Type B pancreatic cell (in vitro differentiated cells): ENCODE data around the gene PIGZ. TPM values are rescaled to one million over a fixed set of nuclear protein-coding genes. Genes with fewer than 3 reads are reported as not detected.

Source experiments
- DNase-seq: peaks from one replicate; pipeline ENCODE4 v3.0.0; 2021; ENCODE audit warnings: mixed read lengths; ENCODE audit not compliant: unreplicated experiment; ENCODE audit errors: extremely low spot score
- H3K27ac Mint-ChIP-seq: 2 replicates; pipeline ENCODE4 v1.8.0; 2021; ENCODE audit warnings: mild to moderate bottlenecking, mixed read lengths
- H3K27me3 Mint-ChIP-seq: 2 replicates; pipeline ENCODE4 v1.8.0; 2021; ENCODE audit warnings: mixed read lengths
- H3K36me3 Mint-ChIP-seq: 2 replicates; pipeline ENCODE4 v1.8.0; 2021; ENCODE audit warnings: mixed read lengths
- H3K4me1 Mint-ChIP-seq: one replicate; pipeline ENCODE4 v1.8.0; 2021; ENCODE audit warnings: mixed read lengths; ENCODE audit not compliant: unreplicated experiment
- H3K4me3 Mint-ChIP-seq: 2 replicates; pipeline ENCODE4 v1.8.0; 2021; ENCODE audit warnings: mild to moderate bottlenecking, mixed read lengths
- H3K9me3 Mint-ChIP-seq: 2 replicates; pipeline ENCODE4 v1.8.0; 2021; ENCODE audit warnings: mixed read lengths
- total RNA-seq: library from RNA; stranded (reverse); gene quantifications from 2 replicates; pipeline ENCODE4 v1.2.1, GENCODE V29; 2021; ENCODE audit warnings: low replicate concordance
- TF ChIP-seq, protein P1 (sequence below): fragments of 200-600 bp; sonication (generic); conservative IDR thresholded peaks from 2 replicates; pipeline ENCODE4 v1.5.0; 2021; ENCODE audit warnings: antibody characterized with exemption, mild to moderate bottlenecking

The PIGZ gene
- total RNA-seq, 1 donor from 2014 or later = 2.0 TPM

DNA sequence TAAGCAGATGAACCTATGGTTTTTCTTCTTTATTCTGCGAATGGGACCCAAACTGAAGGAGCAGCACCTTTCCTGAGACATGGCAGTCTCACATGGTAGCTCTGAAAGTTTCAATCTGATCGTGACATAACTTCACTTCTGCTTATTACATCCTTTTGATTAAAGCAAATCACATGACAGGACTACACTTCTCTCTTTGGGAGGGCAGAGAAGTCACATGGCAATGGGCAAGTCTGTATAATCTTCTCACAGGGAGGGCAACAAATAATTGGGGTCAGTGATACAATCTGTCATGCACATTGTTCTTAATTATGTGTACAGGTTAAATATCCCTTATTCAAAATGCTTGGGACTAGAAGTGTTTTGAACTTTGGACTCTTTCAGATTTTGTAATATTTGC lies 47.9 kb downstream of the PIGZ start:
- no peak for DNase-seq
- TF ChIP-seq, protein P1, sequence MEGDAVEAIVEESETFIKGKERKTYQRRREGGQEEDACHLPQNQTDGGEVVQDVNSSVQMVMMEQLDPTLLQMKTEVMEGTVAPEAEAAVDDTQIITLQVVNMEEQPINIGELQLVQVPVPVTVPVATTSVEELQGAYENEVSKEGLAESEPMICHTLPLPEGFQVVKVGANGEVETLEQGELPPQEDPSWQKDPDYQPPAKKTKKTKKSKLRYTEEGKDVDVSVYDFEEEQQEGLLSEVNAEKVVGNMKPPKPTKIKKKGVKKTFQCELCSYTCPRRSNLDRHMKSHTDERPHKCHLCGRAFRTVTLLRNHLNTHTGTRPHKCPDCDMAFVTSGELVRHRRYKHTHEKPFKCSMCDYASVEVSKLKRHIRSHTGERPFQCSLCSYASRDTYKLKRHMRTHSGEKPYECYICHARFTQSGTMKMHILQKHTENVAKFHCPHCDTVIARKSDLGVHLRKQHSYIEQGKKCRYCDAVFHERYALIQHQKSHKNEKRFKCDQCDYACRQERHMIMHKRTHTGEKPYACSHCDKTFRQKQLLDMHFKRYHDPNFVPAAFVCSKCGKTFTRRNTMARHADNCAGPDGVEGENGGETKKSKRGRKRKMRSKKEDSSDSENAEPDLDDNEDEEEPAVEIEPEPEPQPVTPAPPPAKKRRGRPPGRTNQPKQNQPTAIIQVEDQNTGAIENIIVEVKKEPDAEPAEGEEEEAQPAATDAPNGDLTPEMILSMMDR = no peak
- H3K36me3 Mint-ChIP-seq = peaks cover 8% of the 10 kb centered on the region
- no peaks in the 10 kb centered on the region for H3K9me3 Mint-ChIP-seq
- H3K27ac Mint-ChIP-seq = no peak overlapping the region
- H3K4me1 Mint-ChIP-seq = no peaks in the 10 kb centered on the region
- no peak overlapping the region for H3K4me3 Mint-ChIP-seq
- H3K27me3 Mint-ChIP-seq = no peaks in the 10 kb centered on the region

DNA sequence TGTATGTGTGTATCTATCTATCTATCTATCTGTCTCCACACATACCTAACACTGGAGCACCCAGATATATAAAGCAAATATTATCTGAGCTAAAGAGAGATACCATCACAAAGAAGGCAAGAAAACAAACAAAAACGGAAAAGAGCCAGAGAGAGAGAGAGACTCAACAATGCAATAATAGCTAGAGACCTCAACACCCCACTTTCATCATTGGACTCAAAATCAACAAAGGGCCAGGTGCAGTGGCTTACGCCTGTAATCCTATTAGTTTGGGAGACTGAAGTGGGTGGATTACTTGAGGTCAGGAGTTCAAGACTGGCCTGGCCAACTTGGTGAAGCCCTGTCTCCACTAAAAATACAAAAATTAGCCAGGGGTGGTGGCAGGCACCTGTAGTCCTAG lies 49.7 kb downstream of the PIGZ start:
- Mint-ChIP-seq H3K9me3 (no peaks in the 10 kb centered on the region), H3K27ac (no peak overlapping the region), H3K4me1 (no peaks in the 10 kb centered on the region), H3K4me3 (no peak overlapping the region), H3K36me3 (peaks cover 20% of the 10 kb centered on the region), H3K27me3 (no peaks in the 10 kb centered on the region)
- TF ChIP-seq, protein P1 = no peak
- DNase-seq = no peak

DNA sequence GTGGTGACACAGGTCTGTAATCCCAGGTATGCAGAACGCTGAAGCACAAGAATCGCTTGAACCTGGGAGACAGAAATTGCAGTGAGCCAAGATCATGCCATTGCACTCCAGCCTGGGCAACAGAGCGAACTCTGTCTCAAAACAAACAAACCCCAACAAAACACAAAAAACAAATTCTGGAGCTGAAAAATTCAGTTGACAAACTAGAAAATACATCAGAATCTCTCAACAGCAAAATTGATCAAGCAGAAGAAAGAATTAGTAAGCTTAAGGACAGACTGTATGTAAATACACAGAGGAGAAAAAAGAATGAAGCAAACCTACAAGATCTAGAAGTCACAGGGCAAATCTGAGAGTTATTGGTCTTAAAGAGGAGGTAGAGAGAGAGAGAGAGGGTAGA lies 51.6 kb downstream of the PIGZ start:
- Mint-ChIP-seq H3K27me3 (no peaks in the 10 kb centered on the region), H3K4me1 (no peaks in the 10 kb centered on the region), H3K36me3 (peaks cover 25% of the 10 kb centered on the region), H3K27ac (no peak overlapping the region), H3K4me3 (no peak overlapping the region), H3K9me3 (no peaks in the 10 kb centered on the region)
- TF ChIP-seq, protein P1 = no peak
- no peak for DNase-seq

DNA sequence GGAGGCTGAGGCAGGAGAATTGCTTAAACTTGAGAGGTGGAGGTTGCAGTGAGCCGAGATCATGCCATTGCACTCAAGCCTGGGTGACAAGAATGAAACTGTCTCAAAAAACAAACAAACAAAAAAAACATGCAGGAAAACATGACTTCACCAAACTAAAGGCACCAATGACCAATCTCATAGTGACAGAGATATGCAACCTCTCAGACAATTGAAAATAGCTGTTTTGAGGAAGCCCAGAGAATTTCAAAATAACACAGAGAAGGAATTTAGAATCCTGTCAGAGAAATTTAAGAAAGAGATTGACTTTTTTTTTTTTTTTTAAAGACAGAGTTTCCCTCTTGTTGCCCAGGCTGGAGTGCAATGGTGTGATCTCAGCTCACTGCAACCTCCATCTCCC lies 52.4 kb downstream of the PIGZ start:
- no peaks in the 10 kb centered on the region for H3K27me3 Mint-ChIP-seq
- H3K9me3 Mint-ChIP-seq = no peaks in the 10 kb centered on the region
- H3K4me1 Mint-ChIP-seq = no peaks in the 10 kb centered on the region
- peaks cover 28% of the 10 kb centered on the region for H3K36me3 Mint-ChIP-seq
- TF ChIP-seq, protein P1 = no peak
- H3K27ac Mint-ChIP-seq = no peak overlapping the region
- no peak overlapping the region for H3K4me3 Mint-ChIP-seq
- DNase-seq = no peak

GRCh38 chr3:196915375-196915774 lies 53.3 kb downstream of the PIGZ start:
- peaks cover 28% of the 10 kb centered on the region for H3K36me3 Mint-ChIP-seq
- H3K27me3 Mint-ChIP-seq = no peaks in the 10 kb centered on the region
- no peak overlapping the region for H3K4me3 Mint-ChIP-seq
- TF ChIP-seq, protein P1 = no peak
- H3K27ac Mint-ChIP-seq = no peak overlapping the region
- no peaks in the 10 kb centered on the region for H3K4me1 Mint-ChIP-seq
- no peaks in the 10 kb centered on the region for H3K9me3 Mint-ChIP-seq
- DNase-seq = no peak

DNA sequence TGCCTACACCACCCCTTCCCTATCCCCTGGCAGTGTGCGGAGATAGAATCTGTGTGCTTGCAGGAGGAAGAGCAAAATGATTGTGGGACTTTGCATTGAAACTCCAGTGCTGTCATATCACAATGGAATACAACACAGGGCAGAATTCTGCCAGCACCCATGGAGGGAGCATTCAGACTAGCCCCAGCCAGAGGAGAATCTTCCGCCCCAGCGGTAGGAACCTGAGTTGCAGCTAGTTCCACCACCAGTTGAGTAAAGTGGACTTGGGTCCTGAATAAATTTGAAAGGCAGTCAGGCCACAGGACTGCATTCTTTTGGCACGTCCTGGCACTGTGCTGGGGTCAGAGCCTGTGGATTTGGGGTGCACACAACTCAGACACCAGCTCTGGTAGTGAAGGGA lies 53.8 kb downstream of the PIGZ start:
- H3K4me3 Mint-ChIP-seq = no peak overlapping the region
- no peaks in the 10 kb centered on the region for H3K9me3 Mint-ChIP-seq
- H3K4me1 Mint-ChIP-seq = no peaks in the 10 kb centered on the region
- no peaks in the 10 kb centered on the region for H3K27me3 Mint-ChIP-seq
- no peak overlapping the region for H3K27ac Mint-ChIP-seq
- no peak for DNase-seq
- H3K36me3 Mint-ChIP-seq = peaks cover 30% of the 10 kb centered on the region
- TF ChIP-seq, protein P1 = no peak
